ENCODE results near the gene CBLC. TPM values are rescaled to one million over a fixed set of nuclear protein-coding genes. Genes with fewer than 3 reads are reported as not detected.

The CBLC gene
- total RNA-seq, 6 donors from 2014 or later: 2.9 to 10.5 (median 4.5) TPM

- Histone ChIP-seq H3K27ac (no peak overlapping the region), H3K9me3 (no peaks in the 10 kb centered on the region), H3K27me3 (no peaks in the 10 kb centered on the region), H3K36me3 (no peaks in the 10 kb centered on the region), H3K4me3 (no peak overlapping the region), H3K4me1 (peaks cover 3 to 8% (median 6%) of the 10 kb centered on the region in 4 donors)
- no peak for DNase-seq
- TF ChIP-seq POLR2AphosphoS5 (IDR thresholded peaks at IDR 0.05): no peak
- WGBS, 2 donors: 93 to 95% methylated on average over 15 of the region's 15 CpGs
- ATAC-seq (ENCODE audit: low FRiP score in 2 of 2): no peak
Observed at GRCh38 chr19:44785993-44786392, 8.3 kb downstream of the CBLC start.

- WGBS, 2 donors: 86 to 97% methylated on average over 2 to 6 of the region's 6 CpGs
- no peaks in the 10 kb centered on the region for H3K27me3 ChIP-seq
- no peak for ATAC-seq (ENCODE audit: low FRiP score in 2 of 2)
- no peaks in the 10 kb centered on the region for H3K9me3 ChIP-seq
- H3K27ac ChIP-seq: no peak overlapping the region
- H3K36me3 ChIP-seq: no peaks in the 10 kb centered on the region
- TF ChIP-seq POLR2AphosphoS5 (IDR thresholded peaks at IDR 0.05) (no peak), CTCF (IDR thresholded peaks at IDR 0.05) (no peak), POLR2A (IDR thresholded peaks at IDR 0.05) (no peak), EP300 (IDR thresholded peaks at IDR 0.05) (no peak)
- H3K4me3 ChIP-seq: no peak overlapping the region
- DNase-seq: no peak
- peaks cover 6 to 8% (median 6%) of the 10 kb centered on the region in 4 donors for H3K4me1 ChIP-seq
Observed at GRCh38 chr19:44788971-44789370, 11.3 kb downstream of the CBLC start.

DNA sequence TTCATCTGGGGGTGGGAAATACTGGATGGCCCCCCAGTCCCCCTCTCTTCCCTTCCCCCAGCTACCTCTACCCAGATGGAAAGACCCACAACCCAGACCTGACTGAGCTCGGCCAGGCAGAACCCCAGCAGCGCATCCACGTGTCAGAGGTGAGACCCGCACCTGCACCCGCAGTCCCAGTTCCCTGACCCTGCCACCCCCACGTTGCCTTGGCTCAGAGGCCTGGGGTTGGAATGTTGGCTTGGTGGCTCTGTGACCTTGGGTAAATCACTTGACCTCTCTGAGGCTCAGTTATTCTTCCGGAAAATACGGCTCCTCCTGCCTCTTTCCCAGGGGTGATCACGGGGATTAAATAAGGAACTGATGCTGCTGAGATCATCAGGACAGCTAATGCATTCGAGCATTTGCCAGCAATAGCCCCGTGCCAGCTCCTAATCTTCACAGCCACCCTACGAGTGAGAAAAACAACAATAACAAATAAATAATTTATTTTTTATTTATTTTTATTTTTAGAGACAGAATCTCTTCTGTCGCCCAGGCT is 12.3 kb downstream of the CBLC start:
- no peak for TF ChIP-seq POLR2AphosphoS5 (IDR thresholded peaks at IDR 0.05)
- no peak for TF ChIP-seq EP300 (IDR thresholded peaks at IDR 0.05)
- no peak for TF ChIP-seq CTCF (IDR thresholded peaks at IDR 0.05)
- TF ChIP-seq POLR2A (IDR thresholded peaks at IDR 0.05): no peak

GRCh38 chr19:44792281-44792680 is 14.6 kb downstream of the CBLC start:
- no peaks in the 10 kb centered on the region for H3K9me3 ChIP-seq
- H3K4me3 ChIP-seq: no peak overlapping the region
- no peaks in the 10 kb centered on the region for H3K36me3 ChIP-seq
- 88 to 96% methylated on average over 5 to 9 of the region's 9 CpGs for WGBS, 2 donors
- DNase-seq (no peak), ATAC-seq (ENCODE audit: low FRiP score in 2 of 2) (no peak)
- H3K4me1 ChIP-seq: peaks cover 4 to 12% (median 8%) of the 10 kb centered on the region in 4 donors
- H3K27me3 ChIP-seq: no peaks in the 10 kb centered on the region
- no peak overlapping the region for H3K27ac ChIP-seq
- TF ChIP-seq POLR2A (IDR thresholded peaks at IDR 0.05) (no peak), POLR2AphosphoS5 (IDR thresholded peaks at IDR 0.05) (no peak), CTCF (IDR thresholded peaks at IDR 0.05) (no peak), EP300 (IDR thresholded peaks at IDR 0.05) (no peak)

More for the DNA sequence above, 12.3 kb downstream of the CBLC start:
- DNase-seq: no peak
- H3K4me3 ChIP-seq: no peak overlapping the region
- no peak for ATAC-seq (ENCODE audit: low FRiP score in 2 of 2)
- no peaks in the 10 kb centered on the region for H3K27me3 ChIP-seq
- no peak overlapping the region for H3K27ac ChIP-seq
- H3K4me1 ChIP-seq: peaks cover 0 to 3% (median 0%) of the 10 kb centered on the region in 4 donors
- no peaks in the 10 kb centered on the region for H3K36me3 ChIP-seq
- no peaks in the 10 kb centered on the region for H3K9me3 ChIP-seq
- 85 to 89% methylated on average over 13 of the region's 13 CpGs for WGBS, 2 donors

DNA sequence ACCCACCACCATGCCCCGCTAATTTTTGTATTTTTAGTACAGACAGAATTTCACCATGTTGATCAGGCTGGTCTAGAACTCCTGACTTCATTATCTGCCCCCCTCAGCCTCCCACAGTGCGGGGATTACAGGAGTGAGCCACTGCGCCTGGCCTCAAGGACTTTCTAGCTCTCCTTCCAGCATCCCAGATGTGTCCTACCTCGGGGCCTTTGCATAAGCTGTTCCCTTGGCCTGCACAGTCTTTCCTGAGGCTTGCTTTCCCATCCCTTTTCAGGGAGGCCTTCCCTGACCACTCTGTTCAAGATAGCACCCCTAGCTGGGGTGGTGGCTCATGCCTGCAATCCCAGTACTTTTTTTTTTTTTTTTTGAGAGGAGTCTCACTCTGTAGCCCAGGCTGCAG is 16.9 kb downstream of the CBLC start:
- DNase-seq (no peak), ATAC-seq (ENCODE audit: low FRiP score in 2 of 2) (no peak)
- Histone ChIP-seq H3K27ac (no peak overlapping the region), H3K4me3 (no peak overlapping the region), H3K4me1 (peaks cover 5 to 12% (median 8%) of the 10 kb centered on the region in 4 donors), H3K9me3 (no peaks in the 10 kb centered on the region), H3K27me3 (no peaks in the 10 kb centered on the region), H3K36me3 (no peaks in the 10 kb centered on the region)
- no peak for TF ChIP-seq EP300 (IDR thresholded peaks at IDR 0.05)
- no peak for TF ChIP-seq POLR2A (IDR thresholded peaks at IDR 0.05)
- no peak for TF ChIP-seq POLR2AphosphoS5 (IDR thresholded peaks at IDR 0.05)
- TF ChIP-seq CTCF (IDR thresholded peaks at IDR 0.05): no peak
- WGBS, 2 donors: 92 to 93% methylated on average over 4 of the region's 4 CpGs

Measured in upper lobe of left lung (tissue), 6 donors.